PC-3 (cell line): ENCODE data around the gene MAP2K7. TPM values are rescaled to one million over a fixed set of nuclear protein-coding genes. Genes with fewer than 3 reads are reported as not detected.

Experiments used
- ATAC-seq: fragments of 200-7000 bp; cut with Tn5 transposase; 2 replicates; pipeline ENCODE4 v1.9.1; 2020; ENCODE audit warnings: mild to moderate bottlenecking, moderate library complexity
- BruUV-seq: library from RNA; stranded (reverse); fragments of 400-500 nt; replicated peaks from 2 replicates; lab custom pipeline; 2021; lab: Mats Ljungman, UMichigan
- CTCF ChIA-PET: fragments of 300-600 bp; sonication (Branson Sonifier 250); formaldehyde crosslinking; loops from one replicate; lab custom pipeline; 2022; ENCODE audit warnings: antibody characterized with exemption; lab: Charles Lee
- POLR2A ChIA-PET: fragments of 300-600 bp; sonication (Branson Sonifier 250); formaldehyde crosslinking; loops from one replicate; lab custom pipeline; 2022; ENCODE audit warnings: antibody characterized with exemption; ENCODE audit not compliant: unreplicated experiment; lab: Charles Lee
- DNase-seq: peaks from one replicate; pipeline ENCODE4 v3.0.0-alpha.2; 2015
- H2AFZ ChIP-seq: fragments of 300-600 bp; sonication (generic); 2 replicates; pipeline ENCODE4 v1.6.0; 2016; ENCODE audit warnings: antibody characterized with exemption, low read length
- H3F3A ChIP-seq: fragments of 300-600 bp; sonication (generic); one replicate; pipeline ENCODE4 v1.6.0; 2017; ENCODE audit warnings: antibody characterized with exemption, low read length, control low read depth, mild to moderate bottlenecking; ENCODE audit not compliant: unreplicated experiment
- H3K27ac ChIP-seq: fragments of 300-600 bp; sonication (generic); 2 replicates; pipeline ENCODE4 v1.5.1; 2016; ENCODE audit warnings: mild to moderate bottlenecking, low read length
- H3K27me3 ChIP-seq: fragments of 300-600 bp; sonication (generic); 2 replicates; pipeline ENCODE4 v1.6.1; 2016; ENCODE audit warnings: low read length, mixed read lengths
- H3K36me3 ChIP-seq: fragments of 300-600 bp; sonication (generic); 2 replicates; pipeline ENCODE4 v1.6.1; 2016; ENCODE audit warnings: low read depth, mixed run types, low read length, mixed read lengths
- H3K4me1 ChIP-seq: fragments of 300-600 bp; sonication (generic); 2 replicates; pipeline ENCODE4 v1.5.1; 2016; ENCODE audit warnings: low read length; ENCODE audit not compliant: insufficient read depth
- H3K4me2 ChIP-seq: fragments of 300-600 bp; sonication (generic); 2 replicates; pipeline ENCODE4 v1.6.0; 2016; ENCODE audit warnings: low read length
- H3K4me3 ChIP-seq: fragments of 300-600 bp; sonication (generic); 2 replicates; pipeline ENCODE4 v1.5.1; 2016; ENCODE audit warnings: mild to moderate bottlenecking, low read length, mixed read lengths
- H3K79me2 ChIP-seq: fragments of 300-600 bp; sonication (generic); 2 replicates; pipeline ENCODE4 v1.6.1; 2017; ENCODE audit warnings: low read length, mixed read lengths
- H3K9ac ChIP-seq: fragments of 300-600 bp; sonication (generic); 2 replicates; pipeline ENCODE4 v1.6.0; 2016; ENCODE audit warnings: mild to moderate bottlenecking, low read length
- H3K9me2 ChIP-seq: fragments of 300-600 bp; sonication (generic); replicated peaks from 2 replicates; pipeline ENCODE4 v1.6.1; 2016; ENCODE audit warnings: mixed run types, low read length, mixed read lengths
- H3K9me3 ChIP-seq: fragments of 300-600 bp; sonication (generic); 2 replicates; pipeline ENCODE4 v1.6.1; 2016; ENCODE audit warnings: low read length, mixed read lengths
- H4K20me1 ChIP-seq: fragments of 300-600 bp; sonication (generic); 2 replicates; pipeline ENCODE4 v1.6.1; 2016; ENCODE audit warnings: low read length, mixed read lengths
- CTCF ChIP-seq: fragments of 300-600 bp; sonication (generic); conservative IDR thresholded peaks from 2 replicates; pipeline ENCODE4 v1.5.1; 2017; ENCODE audit warnings: antibody characterized with exemption, low read depth, mild to moderate bottlenecking, low read length
- EZH2 ChIP-seq: fragments of 300-600 bp; sonication (generic); IDR thresholded peaks from one replicate; pipeline ENCODE4 v1.6.1; 2017; ENCODE audit warnings: antibody characterized with exemption, mild to moderate bottlenecking, low read length; ENCODE audit not compliant: unreplicated experiment
- EZH2phosphoT487 ChIP-seq: fragments of 300-600 bp; sonication (generic); IDR thresholded peaks from 2 replicates; pipeline ENCODE4 v1.6.1; 2018; ENCODE audit warnings: mild to moderate bottlenecking, antibody characterized with exemption, low read length, borderline replicate concordance
- intact Hi-C: fragments of 100-400 bp; cut with micrococcal nuclease; formaldehyde crosslinking; loops from 2 replicates; pipeline ENCODE4 v1.9.0; 2023
- total RNA-seq: library from RNA; depleted of rRNA; stranded (reverse); fragments of >200 nt; gene quantifications from 2 replicates; pipeline ENCODE4 v1.2.3, GENCODE V29; 2014

Gene MAP2K7
- total RNA-seq, 1 experiment from 2014 or later: 39.3 TPM

GRCh38 chr19:7942981-7943443, 39.3 kb downstream of the MAP2K7 start:
- no peaks in the 10 kb centered on the region for H3K27me3 ChIP-seq
- intact Hi-C loops: loop anchor here (1.0 to 5.0 kb wide), 2 partner anchors 14 to 44 kb away; no protein-coding TSS in a partner anchor
- H4K20me1 ChIP-seq: peaks cover 9% of the 10 kb centered on the region; the same call in 1 of the 2 replicates
- H3K79me2 ChIP-seq: peaks cover 61% of the 10 kb centered on the region
- H3K4me1 ChIP-seq: peaks cover 14% of the 10 kb centered on the region
- ChIA-PET POLR2A (interaction anchor here (1.0 to 1.4 kb wide), 2 partner anchors 14 to 22 kb away, joined by 9 to 47 read pairs; no protein-coding TSS in a partner anchor), CTCF (interaction anchor here (0.5 to 1.7 kb wide), 5 partner anchors 14 to 207 kb away, joined by 3 to 20 read pairs (median 15); partner anchors contain the start of gene SNAPC2)
- TF ChIP-seq EZH2: no peak
- TF ChIP-seq EZH2phosphoT487: no peak
- no peak for TF ChIP-seq CTCF
- H3K9me2 ChIP-seq: no peaks in the 10 kb centered on the region
- peaks cover 22% of the 10 kb centered on the region for H3K36me3 ChIP-seq
- peak overlapping the region; percentile 89 for H3K4me2 ChIP-seq
- DNase-seq (peak; percentile 23), ATAC-seq (no peak)
- H3K4me3 ChIP-seq: peak overlapping the region; percentile 91
- TSS peak; percentile 43 for BruUV-seq
- H3K9ac ChIP-seq: peak overlapping the region; percentile 99
- peak overlapping the region; percentile 67 for H2AFZ ChIP-seq
- peak overlapping the region; percentile 75 for H3K27ac ChIP-seq
- no peaks in the 10 kb centered on the region for H3F3A ChIP-seq
- no peaks in the 10 kb centered on the region for H3K9me3 ChIP-seq

GRCh38 chr19:7943444-7944176, 39.9 kb downstream of the MAP2K7 start, which contains the start of gene TIMM44:
TIMM44 (minus strand) TSS chr19:7943666; CDS start chr19:7943651, 15 bp downstream.
- H2AFZ ChIP-seq: peak within 1 kb of the TSS; percentile 70
- intact Hi-C loops: loop anchor here (1.0 to 5.0 kb wide), 4 partner anchors 14 to 310 kb away; no protein-coding TSS in a partner anchor
- POLR2A ChIA-PET: interaction anchor here (0.6 to 1.4 kb wide), 6 partner anchors 13 to 570 kb away, joined by 3 to 47 read pairs (median 6); partner anchors contain the start of gene ZNF414

More at GRCh38 chr19:7943444-7944176, 39.9 kb downstream of the MAP2K7 start, which contains the start of gene TIMM44:
- Histone ChIP-seq H3K9me2 (no peaks in the 10 kb centered on the region), H3K4me2 (peak within 1 kb of the TSS; percentile 89), H3K4me1 (peaks cover 14% of the 10 kb centered on the region), H4K20me1 (peaks cover 9% of the 10 kb centered on the region; the same call in 1 of the 2 replicates), H3F3A (no peaks in the 10 kb centered on the region), H3K79me2 (peaks cover 56% of the 10 kb centered on the region), H3K4me3 (peak within 1 kb of the TSS; percentile 91), H3K36me3 (peaks cover 18% of the 10 kb centered on the region), H3K27me3 (no peaks in the 10 kb centered on the region), H3K27ac (peak within 1 kb of the TSS; percentile 75), H3K9ac (peak within 1 kb of the TSS; percentile 99), H3K9me3 (no peaks in the 10 kb centered on the region)
- ATAC-seq: peak; percentile 98
- no TSS peak for BruUV-seq
- peak; percentile 100 for DNase-seq
- TF ChIP-seq CTCF (no peak), EZH2 (no peak), EZH2phosphoT487 (no peak)
- CTCF ChIA-PET: interaction anchor here (0.5 to 1.7 kb wide), 9 partner anchors 15 to 207 kb away, joined by 3 to 20 read pairs (median 7); partner anchors contain the start of gene SNAPC2
